GM21717 (cell line): ENCODE data around the gene BRINP3.

Source experiments
- ATAC-seq: cut with Tn5 transposase; IDR thresholded peaks from one replicate; pipeline ENCODE4 v1.9.1; 2021; ENCODE audit warnings: mild to moderate bottlenecking, moderate library complexity; ENCODE audit not compliant: unreplicated experiment

Gene BRINP3

GRCh38 chr1:190327271-190327670 lies 150.4 kb downstream of the BRINP3 start:
- no peak for ATAC-seq

- ATAC-seq: no peak
Measured at GRCh38 chr1:190323530-190323929, 154.1 kb downstream of the BRINP3 start.

- no peak for ATAC-seq
Measured at GRCh38 chr1:190322274-190322673, 155.4 kb downstream of the BRINP3 start.

GRCh38 chr1:190320952-190321351 lies 156.7 kb downstream of the BRINP3 start:
- ATAC-seq: no peak

GRCh38 chr1:190312763-190313162 lies 164.9 kb downstream of the BRINP3 start:
- ATAC-seq: no peak

GRCh38 chr1:190303501-190303900 lies 174.2 kb downstream of the BRINP3 start:
- no peak for ATAC-seq

GRCh38 chr1:190296453-190296852 lies 181.2 kb downstream of the BRINP3 start:
- ATAC-seq: no peak

GRCh38 chr1:190289897-190290296 lies 187.8 kb downstream of the BRINP3 start:
- ATAC-seq: no peak

- ATAC-seq: no peak
Measured at GRCh38 chr1:190286111-190286510, 191.6 kb downstream of the BRINP3 start.

GRCh38 chr1:190277107-190277506 lies 200.6 kb downstream of the BRINP3 start:
- ATAC-seq: no peak

GRCh38 chr1:190274721-190275120 lies 202.9 kb downstream of the BRINP3 start:
- ATAC-seq: no peak

GRCh38 chr1:190273161-190273560 lies 204.5 kb downstream of the BRINP3 start:
- no peak for ATAC-seq

GRCh38 chr1:190262538-190262937 lies 215.1 kb downstream of the BRINP3 start:
- no peak for ATAC-seq

- ATAC-seq: no peak
Measured at GRCh38 chr1:190259424-190259823, 218.2 kb downstream of the BRINP3 start.

GRCh38 chr1:190258003-190258402 lies 219.7 kb downstream of the BRINP3 start:
- no peak for ATAC-seq

GRCh38 chr1:190252046-190252445 lies 225.6 kb downstream of the BRINP3 start:
- no peak for ATAC-seq

- ATAC-seq: no peak
Measured at GRCh38 chr1:190250368-190250767, 227.3 kb downstream of the BRINP3 start.

- ATAC-seq: no peak
Measured at GRCh38 chr1:190244406-190244805, 233.3 kb downstream of the BRINP3 start.

- ATAC-seq: no peak
Measured at GRCh38 chr1:190243056-190243455, 234.6 kb downstream of the BRINP3 start.

- ATAC-seq: no peak
Measured at GRCh38 chr1:190226006-190226405, 251.7 kb downstream of the BRINP3 start.

GRCh38 chr1:190212450-190212849 lies 265.2 kb downstream of the BRINP3 start:
- ATAC-seq: no peak

- no peak for ATAC-seq
Measured at GRCh38 chr1:190207733-190208132, 269.9 kb downstream of the BRINP3 start.

GRCh38 chr1:190205713-190206112 lies 272.0 kb downstream of the BRINP3 start:
- no peak for ATAC-seq

GRCh38 chr1:190196020-190196419 lies 281.6 kb downstream of the BRINP3 start:
- ATAC-seq: no peak
